NCI-H2029 (cell line): ENCODE data around the gene IL1R2.
"Not testable (repeated sequence)": the region's sequence is repeated elsewhere in the genome, so short reads cannot be mapped to it uniquely, and the experiment has no call there.

Source experiments
- DNase-seq: peaks from one replicate; lab custom pipeline; 2025; lab: John Stamatoyannopoulos, UW

The IL1R2 gene

GRCh38 chr2:102061962-102062795, 70.4 kb downstream of the IL1R2 start:
- DNase-seq: no peak

- DNase-seq: no peak
These were observed 71.0 kb downstream of the IL1R2 start for GRCh38 chr2:102062802-102063201.

- DNase-seq: no peak
These were observed 71.7 kb downstream of the IL1R2 start for GRCh38 chr2:102063487-102063911.

- DNase-seq: no peak
These were observed 72.3 kb downstream of the IL1R2 start for GRCh38 chr2:102063941-102064678.

- no peak for DNase-seq
These were observed 73.2 kb downstream of the IL1R2 start for GRCh38 chr2:102064679-102065674.

GRCh38 chr2:102065675-102066252, 74.0 kb downstream of the IL1R2 start:
- DNase-seq: no peak

GRCh38 chr2:102066554-102066953, 74.8 kb downstream of the IL1R2 start:
- DNase-seq: no peak

- DNase-seq: not testable (repeated sequence)
These were observed 76.4 kb downstream of the IL1R2 start for GRCh38 chr2:102068126-102068525.

GRCh38 chr2:102069311-102069974, 77.7 kb downstream of the IL1R2 start:
- no peak for DNase-seq

- DNase-seq: peak; percentile 18
These were observed 78.4 kb downstream of the IL1R2 start for GRCh38 chr2:102070058-102070642.

GRCh38 chr2:102072741-102073140, 81.0 kb downstream of the IL1R2 start:
- no peak for DNase-seq

- no peak for DNase-seq
These were observed 81.5 kb downstream of the IL1R2 start for GRCh38 chr2:102073168-102073724.

GRCh38 chr2:102074152-102074783, 82.5 kb downstream of the IL1R2 start:
- no peak for DNase-seq

- no peak for DNase-seq
These were observed 83.7 kb downstream of the IL1R2 start for GRCh38 chr2:102075479-102075878.

GRCh38 chr2:102076512-102076911, 84.8 kb downstream of the IL1R2 start:
- DNase-seq: no peak
